ENCODE results near the gene TMEM41B. TPM values are rescaled to one million over a fixed set of nuclear protein-coding genes. Genes with fewer than 3 reads are reported as not detected.
"Not testable (repeated sequence)": the region's sequence is repeated elsewhere in the genome, so short reads cannot be mapped to it uniquely, and the experiment has no call there.

Gene TMEM41B
- total RNA-seq = 10 to 100 TPM; 52.7 to 86.7 (median 76.1) TPM

DNA sequence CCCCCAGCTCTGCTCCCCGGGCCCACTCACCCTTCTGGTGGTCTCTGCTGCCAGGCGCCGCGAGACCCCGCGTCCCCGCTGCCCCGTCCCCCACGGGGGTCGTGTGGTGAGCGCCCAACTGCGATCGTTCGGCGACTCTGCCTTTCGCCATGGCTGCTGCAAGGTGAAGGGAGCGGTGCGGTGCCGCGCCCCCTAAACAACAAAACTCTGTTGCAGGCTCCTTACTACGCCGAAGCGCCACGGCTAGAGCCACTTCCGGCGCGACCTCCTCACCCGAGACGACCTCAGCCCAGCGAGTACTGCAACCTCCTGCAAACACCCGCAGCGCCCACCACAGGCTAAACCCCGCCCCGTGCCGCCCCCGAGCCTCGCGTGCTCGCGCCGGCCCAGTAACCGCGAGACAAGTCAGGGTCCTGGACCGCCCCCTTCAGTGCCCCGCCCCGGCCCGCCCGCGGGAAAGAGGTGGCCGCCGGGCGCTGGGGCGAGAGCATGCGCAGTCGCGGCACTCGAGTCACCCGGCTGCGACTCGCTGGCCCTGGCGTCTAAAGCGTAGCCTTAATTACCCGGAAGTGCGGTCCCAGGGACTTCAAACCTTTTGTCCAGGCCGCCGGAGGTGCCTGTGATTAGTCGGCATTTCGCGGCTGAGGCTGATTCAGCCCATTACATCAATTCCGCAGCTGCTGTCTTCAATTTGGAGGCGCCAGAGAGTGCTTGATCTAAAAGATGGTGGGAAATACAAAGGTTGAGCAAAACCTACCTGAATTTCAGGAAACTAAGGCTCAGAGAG is at the start of gene TMEM41B:
Gene TMEM41B, minus strand, starts transcription at position 303 of the 787 bp plus-strand sequence. Its CDS starts 152 bp downstream, at position 151.
- intact Hi-C loops (cut with DNase I) = loop anchor here (5.0 to 10.0 kb wide), 2 partner anchors 48 to 50 kb away; partner anchors contain the start of gene DENND5A
- Histone ChIP-seq H3K27ac (peak within 1 kb of the TSS; percentile 73 to 80 (median 80)), H3K36me3 (no peaks in the 10 kb centered on the region), H3K27me3 (no peaks in the 10 kb centered on the region), H3K4me3 (replicated peaks in 1 of 3) (peak within 1 kb of the TSS; percentile 93 to 100 (median 100)), H3K9me3 (no peaks in the 10 kb centered on the region), H3K4me1 (peaks cover 17 to 26% of the 10 kb centered on the region in 2 donors)
- WGBS, 2 donors = 0 to 1% methylated on average over 11 to 12 of the region's 71 CpGs
- peak; percentile 99 for DNase-seq
- TF ChIP-seq CTCF (IDR thresholded peaks at IDR 0.05) (no peak), POLR2A (IDR thresholded peaks at IDR 0.05) (peak; percentile 63 to 94)

DNA sequence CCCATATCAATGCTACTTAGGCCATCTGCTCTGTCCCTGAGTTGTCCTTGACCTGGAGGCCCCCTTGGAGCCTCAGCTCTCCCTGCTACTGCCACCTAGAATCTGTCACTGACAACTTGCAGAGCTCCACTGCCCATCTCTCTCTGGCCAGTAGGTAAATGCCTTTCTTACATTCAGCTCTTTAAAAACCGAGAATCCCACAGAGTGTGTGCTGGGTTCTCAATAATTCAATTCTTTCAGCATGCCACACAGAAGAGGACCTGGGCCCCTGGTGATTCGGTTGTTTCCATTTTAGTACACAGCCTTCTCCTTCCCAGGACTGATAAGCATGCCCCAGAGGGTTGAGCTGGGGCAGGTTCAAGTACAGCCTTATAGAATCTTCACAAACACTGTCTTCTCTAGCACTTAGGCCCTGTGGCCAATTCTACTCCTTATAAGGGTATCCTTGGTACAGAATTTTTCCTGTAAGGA is 48.0 kb upstream of the TMEM41B start:
- WGBS, 2 donors = 72 to 91% methylated on average over 2 of the region's 2 CpGs
- Histone ChIP-seq H3K27ac (peak overlapping the region; percentile 98 to 99 (median 99)), H3K36me3 (no peaks in the 10 kb centered on the region), H3K9me3 (no peaks in the 10 kb centered on the region), H3K27me3 (no peaks in the 10 kb centered on the region), H3K4me3 (replicated peaks in 1 of 3) (no peak overlapping the region), H3K4me1 (peaks cover 11 to 16% of the 10 kb centered on the region in 2 donors)
- intact Hi-C loops (cut with DNase I) = loop anchor here (5.0 kb wide), 1 partner anchor 45 kb away; no protein-coding TSS in a partner anchor
- TF ChIP-seq CTCF (IDR thresholded peaks at IDR 0.05) = no peak
- TF ChIP-seq POLR2A (IDR thresholded peaks at IDR 0.05) = no peak
- DNase-seq = no peak

DNA sequence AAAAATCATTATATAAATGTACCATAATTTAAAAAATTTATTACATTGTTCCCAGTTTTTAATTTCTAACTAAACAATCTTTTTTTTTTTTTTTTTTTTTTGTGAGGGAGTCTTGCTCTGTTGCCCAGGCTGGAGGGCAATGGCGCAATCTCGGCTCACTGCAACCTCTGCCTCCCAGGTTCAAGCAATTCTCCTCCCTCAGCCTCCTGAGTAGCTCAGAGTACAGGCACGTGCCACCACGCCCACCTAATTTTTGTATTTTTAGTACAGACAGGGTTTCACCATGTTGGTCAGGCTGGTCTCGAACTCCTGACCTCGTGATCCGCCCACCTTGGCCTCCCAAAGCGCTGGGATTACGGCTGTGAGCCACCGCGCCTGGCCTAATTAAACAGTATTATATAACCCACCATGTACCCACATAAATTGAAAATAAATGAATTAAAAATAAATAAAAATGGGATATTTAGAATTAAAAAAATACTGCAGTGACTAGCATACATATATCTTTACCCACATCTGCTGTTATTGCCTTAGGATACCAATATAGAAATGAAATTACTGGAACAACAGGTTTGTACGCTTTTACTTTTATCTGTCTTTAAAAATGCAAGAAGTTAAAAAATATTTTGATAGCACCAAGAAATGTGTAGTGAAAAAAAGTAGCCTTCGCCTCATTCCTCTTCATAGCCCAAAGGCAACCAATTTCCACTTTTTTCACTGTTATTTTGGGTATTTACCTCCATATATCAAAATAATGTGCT is 46.6 kb upstream of the TMEM41B start:
- not testable (repeated sequence) for H3K27ac ChIP-seq; DNase-seq; H3K4me3 ChIP-seq (replicated peaks in 1 of 3); H3K9me3 ChIP-seq; H3K36me3 ChIP-seq; H3K27me3 ChIP-seq
- peaks cover 11 to 16% of the 10 kb centered on the region in 2 donors for H3K4me1 ChIP-seq
- 94 to 95% methylated on average over 13 of the region's 13 CpGs for WGBS, 2 donors
- intact Hi-C loops (cut with DNase I) = loop anchor here (5.0 kb wide), 1 partner anchor 44 kb away; no protein-coding TSS in a partner anchor

DNA sequence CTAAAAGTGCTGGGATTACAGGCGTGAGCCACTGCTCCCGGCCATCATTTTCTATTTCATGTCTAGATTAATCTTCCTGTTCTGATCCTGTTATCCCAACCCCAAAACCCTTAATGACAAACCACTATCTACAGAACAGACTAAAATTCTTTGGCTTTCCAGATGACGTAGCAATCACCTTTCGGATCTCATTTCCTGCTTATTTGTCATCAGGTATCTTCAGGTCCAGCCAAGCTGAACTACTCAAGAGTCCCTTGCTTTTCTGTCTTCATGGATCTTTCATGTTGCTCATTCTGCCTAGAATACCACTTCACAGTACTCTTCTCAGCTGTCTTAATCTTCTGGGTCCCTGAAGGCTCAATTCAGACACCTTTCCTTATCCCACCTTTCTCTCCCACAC is 42.6 kb upstream of the TMEM41B start:
- Histone ChIP-seq H3K9me3 (no peaks in the 10 kb centered on the region), H3K27ac (no peak overlapping the region), H3K4me3 (replicated peaks in 1 of 3) (no peak overlapping the region), H3K36me3 (no peaks in the 10 kb centered on the region), H3K4me1 (no peaks in the 10 kb centered on the region), H3K27me3 (no peaks in the 10 kb centered on the region)
- 67 to 85% methylated on average over 4 of the region's 4 CpGs for WGBS, 2 donors
- DNase-seq = no peak
- TF ChIP-seq CTCF (IDR thresholded peaks at IDR 0.05) = no peak
- no peak for TF ChIP-seq POLR2A (IDR thresholded peaks at IDR 0.05)
- intact Hi-C loops (cut with DNase I) = no loop called here

DNA sequence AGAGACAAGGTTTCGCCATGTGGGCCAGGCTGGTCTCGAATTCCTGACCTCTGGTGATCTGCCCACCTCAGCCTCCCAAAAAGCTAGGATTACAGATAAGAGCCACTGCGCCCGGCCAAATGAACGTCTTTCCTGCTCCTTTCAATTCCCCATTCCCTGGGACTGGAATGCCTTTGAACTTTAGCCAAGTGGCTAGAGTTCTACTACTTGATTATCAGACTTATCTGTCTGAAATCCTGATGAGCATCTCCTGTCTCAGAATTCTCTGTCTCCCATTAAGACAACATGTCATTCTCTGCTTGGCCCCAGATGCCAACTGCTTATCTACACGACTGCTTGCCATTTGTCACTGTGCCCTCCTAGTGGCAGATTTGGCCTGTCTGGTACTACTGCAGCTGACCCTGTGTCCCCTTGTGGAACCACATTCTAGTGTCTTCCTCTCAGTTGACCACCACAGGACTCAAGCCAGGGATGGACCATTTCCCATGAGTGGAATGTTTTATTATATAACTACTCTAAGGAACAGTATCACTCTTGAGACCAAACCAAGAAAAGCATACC is 37.0 kb upstream of the TMEM41B start:
- intact Hi-C loops (cut with DNase I) = no loop called here
- 69 to 78% methylated on average over 6 of the region's 6 CpGs for WGBS, 2 donors
- H3K36me3 ChIP-seq = no peaks in the 10 kb centered on the region
- no peaks in the 10 kb centered on the region for H3K27me3 ChIP-seq
- no peak for DNase-seq
- TF ChIP-seq POLR2A (IDR thresholded peaks at IDR 0.05) (no peak), CTCF (IDR thresholded peaks at IDR 0.05) (no peak)
- no peaks in the 10 kb centered on the region for H3K9me3 ChIP-seq
- H3K4me1 ChIP-seq = no peaks in the 10 kb centered on the region
- no peak overlapping the region for H3K4me3 ChIP-seq (replicated peaks in 1 of 3)
- H3K27ac ChIP-seq = no peak overlapping the region

DNA sequence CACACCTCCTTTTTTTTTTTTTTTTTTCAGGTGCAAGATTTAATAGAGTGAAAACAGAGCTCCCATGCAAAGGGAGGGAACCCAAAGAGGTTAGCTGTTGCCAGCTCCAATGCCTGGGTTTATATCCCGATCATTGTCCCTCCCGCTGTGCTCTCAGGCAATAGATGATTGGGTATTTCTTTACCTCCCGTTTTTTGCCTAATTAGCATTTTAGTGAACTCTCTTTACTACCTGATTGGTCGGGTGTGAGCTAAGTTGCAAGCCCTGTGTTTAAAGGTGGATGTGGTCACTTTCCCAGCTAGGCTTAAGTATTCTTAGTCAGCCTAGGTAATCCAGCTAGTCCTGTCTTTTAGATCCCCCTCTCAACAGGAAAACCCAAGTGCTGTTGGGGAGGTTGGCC is 33.4 kb upstream of the TMEM41B start:
- DNase-seq; intact Hi-C loops (cut with DNase I); H3K36me3 ChIP-seq; H3K4me3 ChIP-seq (replicated peaks in 1 of 3); H3K4me1 ChIP-seq; H3K27me3 ChIP-seq; H3K9me3 ChIP-seq; H3K27ac ChIP-seq: not testable (repeated sequence)
- WGBS, 2 donors = 67 to 70% methylated on average over 4 of the region's 4 CpGs

All from thyroid gland (tissue), 4 donors.